Natural killer cell (primary cell): ENCODE results near the gene FAAP100. TPM values are rescaled to one million over a fixed set of nuclear protein-coding genes. Genes with fewer than 3 reads are reported as not detected.
A peak's percentile ranks its signal among the peaks of the same experiment; 100 is the strongest.

ENCODE experiments used
- ATAC-seq, 3 donors: fragments of 150-1000 bp in 2 of 3; fragments of 200-7000 bp in 1 of 3; cut with Tn5 transposase; 1 replicate in 1 of 3; 2 replicates in 2 of 3; pipeline ENCODE4 v1.10.0; 2021; ENCODE audit warnings: mild to moderate bottlenecking in 2 of 3, moderate library complexity in 2 of 3
- DNase-seq, 2 donors: peaks; one replicate each; pipeline versions ENCODE4 v3.0.0 to v3.0.0-alpha.2; 2013 to 2021; ENCODE audit warnings: mixed read lengths in 1 of 2
- H3K27ac ChIP-seq: one replicate; pipeline ENCODE4 v1.5.1; 2013; ENCODE audit warnings: mild to moderate bottlenecking, low read length
- H3K27me3 ChIP-seq: one replicate; pipeline ENCODE4 v1.6.1; 2013; ENCODE audit warnings: low read length; ENCODE audit not compliant: control insufficient read depth, insufficient read depth
- H3K36me3 ChIP-seq: one replicate; pipeline ENCODE4 v1.6.1; 2013; ENCODE audit warnings: low read length; ENCODE audit not compliant: control insufficient read depth, insufficient read depth
- H3K4me1 ChIP-seq: one replicate; pipeline ENCODE4 v1.6.1; 2013; ENCODE audit warnings: low read length; ENCODE audit not compliant: control insufficient read depth, insufficient read depth
- H3K4me3 ChIP-seq: one replicate; pipeline ENCODE4 v1.5.1; 2013; ENCODE audit warnings: low read length
- H3K9me3 ChIP-seq: one replicate; pipeline ENCODE4 v1.6.1; 2013; ENCODE audit warnings: low read length; ENCODE audit not compliant: control insufficient read depth, insufficient read depth
- H3K27ac Mint-ChIP-seq, 2 donors: one replicate each; pipeline ENCODE4 v1.8.0; 2022; ENCODE audit warnings: mild to moderate bottlenecking in 2 of 2, mixed read lengths in 2 of 2, moderate library complexity in 1 of 2
- H3K27me3 Mint-ChIP-seq, 2 donors: one replicate each; pipeline ENCODE4 v1.8.0; 2022; ENCODE audit warnings: low read depth in 2 of 2, mixed read lengths in 2 of 2
- H3K36me3 Mint-ChIP-seq: one replicate; pipeline ENCODE4 v1.8.0; 2022; ENCODE audit warnings: mixed read lengths
- H3K4me1 Mint-ChIP-seq, 2 donors: one replicate each; pipeline ENCODE4 v1.8.0; 2022; ENCODE audit warnings: mixed read lengths in 2 of 2
- H3K4me3 Mint-ChIP-seq: one replicate; pipeline ENCODE4 v1.8.0; 2022; ENCODE audit warnings: mild to moderate bottlenecking, moderate library complexity, mixed read lengths
- H3K9me3 Mint-ChIP-seq, 2 donors: one replicate each; pipeline ENCODE4 v1.8.0; 2022; ENCODE audit warnings: mixed read lengths in 2 of 2
- CTCF ChIP-seq: fragments of 200-600 bp; IDR thresholded peaks from one replicate; pipeline ENCODE4 v1.8.0; 2022; ENCODE audit warnings: antibody characterized with exemption
- WGBS: methylation state at CpG from one replicate; pipeline ENCODE4 v1.1.7; 2013; ENCODE audit warnings: missing lambda C conversion rate; ENCODE audit not compliant: insufficient coverage; 5-methylcytosine and 5-hydroxymethylcytosine counted together
- intact Hi-C: fragments of 100-400 bp; cut with micrococcal nuclease; formaldehyde crosslinking; loops from one replicate; pipeline ENCODE4 v1.14.2; 2022
- total RNA-seq, 4 donors: library from RNA; stranded (reverse); fragments of 120-200 nt in 1 of 4; gene quantifications; one replicate each; pipeline versions ENCODE4 v1.2.3 to v1.2.4, GENCODE V29; 2013 to 2022

Gene FAAP100
- 10 to 100 TPM; 31.8 to 34.5 (median 33.1) TPM for total RNA-seq
- 19.4 TPM for total RNA-seq (2013)

DNA sequence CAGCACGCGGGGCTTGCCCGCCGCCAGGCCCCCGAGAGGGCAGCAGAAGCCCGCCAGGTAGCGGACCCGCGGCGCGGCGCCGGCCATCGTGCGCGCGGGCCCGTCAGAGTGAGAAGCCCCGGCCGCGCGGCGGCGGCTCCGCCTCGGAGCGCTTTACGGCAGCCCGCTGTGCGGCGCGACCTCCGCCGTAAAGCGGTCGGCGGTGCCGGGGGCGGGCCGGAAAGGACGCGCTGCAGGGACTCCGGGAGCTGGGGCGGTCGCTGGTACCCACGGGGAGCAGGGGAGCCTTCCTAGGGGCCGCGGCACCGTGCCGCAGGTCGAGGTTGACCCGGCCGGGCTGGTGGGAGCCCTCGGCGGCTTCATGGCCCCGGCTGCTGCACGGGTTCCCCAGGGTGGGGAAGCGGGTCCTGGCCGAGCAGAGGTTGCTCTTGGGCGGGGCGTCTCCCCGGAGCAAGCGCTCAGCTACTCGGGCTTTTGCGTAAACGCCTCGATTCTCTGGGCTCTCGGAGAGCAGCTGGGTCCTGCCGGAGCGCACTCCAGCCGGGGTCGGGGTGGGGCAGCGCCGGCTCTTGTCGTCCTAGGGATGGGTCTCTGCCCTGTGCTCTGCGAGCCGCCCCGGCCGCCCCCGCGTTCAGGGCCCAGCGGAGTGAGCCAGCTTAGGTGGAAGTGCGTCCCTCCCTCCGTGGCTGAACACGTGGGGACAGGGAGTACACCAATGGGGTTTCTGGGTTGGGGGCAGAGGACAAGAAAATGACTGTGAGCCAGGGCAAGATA lies at the start of gene FAAP100:
Gene FAAP100 (minus strand): TSS at position 110 of the 774 bp plus-strand sequence. CDS start 23 bp downstream, at position 87.
- no peak for TF ChIP-seq CTCF
- Mint-ChIP-seq H3K27ac (peak within 1 kb of the TSS; percentile 85 to 87), H3K4me3 (peak within 1 kb of the TSS; percentile 93), H3K27me3 (no peaks in the 10 kb centered on the region), H3K9me3 (no peaks in the 10 kb centered on the region), H3K36me3 (no peaks in the 10 kb centered on the region), H3K4me1 (peaks cover 24 to 32% of the 10 kb centered on the region in 2 donors)
- H3K36me3 ChIP-seq = peaks cover 13% of the 10 kb centered on the region
- no peaks in the 10 kb centered on the region for H3K9me3 ChIP-seq
- H3K4me3 ChIP-seq = peak within 1 kb of the TSS; percentile 78
- peak within 1 kb of the TSS; percentile 57 for H3K27ac ChIP-seq
- no peaks in the 10 kb centered on the region for H3K27me3 ChIP-seq
- intact Hi-C loops = loop anchor here (2.0 kb wide), 1 partner anchor 34 kb away; no protein-coding TSS in a partner anchor
- ATAC-seq (peak; percentile 76 to 88 (median 76)), DNase-seq (peak; percentile 84 to 91)
- under 1% methylated on average over 85 of the region's 85 CpGs for WGBS
- H3K4me1 ChIP-seq = peaks cover 30% of the 10 kb centered on the region

- H3K36me3 Mint-ChIP-seq = peaks cover 9% of the 10 kb centered on the region
- H3K4me1 ChIP-seq = peaks cover 3% of the 10 kb centered on the region
- H3K27ac ChIP-seq = no peak overlapping the region
- peaks cover 7 to 20% of the 10 kb centered on the region in 2 donors for H3K4me1 Mint-ChIP-seq
- no peak overlapping the region for H3K4me3 ChIP-seq
- no peaks in the 10 kb centered on the region for H3K27me3 Mint-ChIP-seq
- no peaks in the 10 kb centered on the region for H3K27me3 ChIP-seq
- peaks cover 59% of the 10 kb centered on the region for H3K36me3 ChIP-seq
- H3K4me3 Mint-ChIP-seq = no peak overlapping the region
- ATAC-seq = peak; percentile 87 to 97 (median 95)
- H3K9me3 Mint-ChIP-seq = no peaks in the 10 kb centered on the region
- WGBS = 39% methylated on average over 7 of the region's 9 CpGs
- intact Hi-C loops = loop anchor here (1.0 to 10.0 kb wide), 2 partner anchors 87 to 348 kb away; partner anchors contain the start of gene ACTG1
- TF ChIP-seq CTCF = peak; percentile 89
- peak in 1 of 2 donors; percentile 81 for DNase-seq
- no peaks in the 10 kb centered on the region for H3K9me3 ChIP-seq
- H3K27ac Mint-ChIP-seq = peak overlapping the region; percentile 8 to 50
These were observed 49.5 kb upstream of the FAAP100 start for GRCh38 chr17:81601525-81602120.

DNA sequence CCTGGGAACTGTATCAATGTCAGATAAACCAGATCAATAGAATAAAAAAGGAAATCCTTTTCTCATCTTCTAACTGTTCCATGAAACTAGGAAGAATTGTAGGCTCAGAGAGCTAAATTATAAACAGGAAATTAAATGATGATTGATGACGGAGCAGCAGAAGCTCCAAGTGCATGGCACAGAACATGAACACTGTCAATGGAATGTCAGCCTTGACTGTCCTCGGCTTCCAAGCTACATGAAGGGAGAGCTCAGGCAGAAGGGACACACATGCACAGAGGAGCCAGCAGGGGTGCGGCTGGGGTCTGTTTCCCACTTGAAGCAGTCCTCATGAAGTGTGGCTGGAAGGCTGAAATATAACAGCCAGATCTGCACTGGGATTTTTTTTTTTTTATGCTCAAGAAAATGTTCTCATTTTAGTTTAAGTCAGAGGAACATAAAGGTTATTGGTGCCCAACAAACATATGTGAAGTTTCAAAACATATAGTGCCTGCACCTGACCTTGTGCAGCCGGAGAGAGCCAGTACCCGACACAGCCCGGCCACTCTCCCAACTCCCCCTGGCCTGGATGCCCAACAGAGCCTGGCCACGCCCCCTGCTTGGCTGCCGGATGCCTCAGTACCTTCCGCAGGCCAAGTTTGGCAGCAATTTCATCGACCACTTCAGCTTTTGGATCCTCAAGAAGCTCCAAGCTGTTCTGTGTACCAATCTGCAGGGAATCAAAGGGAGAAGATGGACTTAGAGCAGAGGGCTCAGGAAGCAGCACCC lies 47.8 kb upstream of the FAAP100 start:
- H3K27ac Mint-ChIP-seq = no peak overlapping the region
- Histone ChIP-seq H3K4me1 (peaks cover 3% of the 10 kb centered on the region), H3K9me3 (no peaks in the 10 kb centered on the region), H3K27ac (no peak overlapping the region), H3K36me3 (peaks cover 59% of the 10 kb centered on the region), H3K4me3 (no peak overlapping the region), H3K27me3 (no peaks in the 10 kb centered on the region)
- peaks cover 7 to 20% of the 10 kb centered on the region in 2 donors for H3K4me1 Mint-ChIP-seq
- intact Hi-C loops = loop anchor here (10.0 kb wide), 1 partner anchor 85 kb away; the partner anchor contains the start of gene ACTG1
- 79% methylated on average over 10 of the region's 10 CpGs for WGBS
- no peaks in the 10 kb centered on the region for H3K27me3 Mint-ChIP-seq
- TF ChIP-seq CTCF = no peak
- no peaks in the 10 kb centered on the region for H3K9me3 Mint-ChIP-seq
- peaks cover 9% of the 10 kb centered on the region for H3K36me3 Mint-ChIP-seq
- no peak overlapping the region for H3K4me3 Mint-ChIP-seq
- no peak for ATAC-seq
- DNase-seq = no peak
